SKM-1 (cell line): ENCODE data around the gene MEIS1.
A peak's percentile ranks its signal among the peaks of the same experiment; 100 is the strongest.
"Not testable (repeated sequence)": the region's sequence is repeated elsewhere in the genome, so short reads cannot be mapped to it uniquely, and the experiment has no call there.

Source experiments
- DNase-seq: peaks from one replicate; lab custom pipeline; 2025; ENCODE audit not compliant: unreplicated experiment; lab: John Stamatoyannopoulos, UW

MEIS1 gene

GRCh38 chr2:66434679-66435548, at the start of gene MEIS1:
Gene MEIS1 (plus strand): TSS chr2:66435125. CDS start chr2:66435857, 732 bp downstream.
- peak; percentile 17 for DNase-seq

GRCh38 chr2:66387016-66387753, 47.7 kb upstream of the MEIS1 start:
- DNase-seq, result no peak

- no peak for DNase-seq
Measured at GRCh38 chr2:66389651-66390131, 45.2 kb upstream of the MEIS1 start.

- no peak for DNase-seq
Measured at GRCh38 chr2:66390152-66390551, 44.8 kb upstream of the MEIS1 start.

- no peak for DNase-seq
Measured at GRCh38 chr2:66390811-66391210, 44.1 kb upstream of the MEIS1 start.

- DNase-seq, result not testable (repeated sequence)
Measured at GRCh38 chr2:66391240-66391639, 43.7 kb upstream of the MEIS1 start.

- DNase-seq, result no peak
Measured at GRCh38 chr2:66405473-66405872, 29.5 kb upstream of the MEIS1 start.

GRCh38 chr2:66408905-66409304, 26.0 kb upstream of the MEIS1 start:
- no peak for DNase-seq

- DNase-seq, result no peak
Measured at GRCh38 chr2:66412874-66413273, 22.1 kb upstream of the MEIS1 start.

- DNase-seq, result no peak
Measured at GRCh38 chr2:66414896-66415295, 20.0 kb upstream of the MEIS1 start.

GRCh38 chr2:66418381-66418780, 16.5 kb upstream of the MEIS1 start:
- no peak for DNase-seq

- no peak for DNase-seq
Measured at GRCh38 chr2:66421612-66422011, 13.3 kb upstream of the MEIS1 start.

- DNase-seq, result no peak
Measured at GRCh38 chr2:66423391-66424124, 11.4 kb upstream of the MEIS1 start.

GRCh38 chr2:66426244-66427111, 8.4 kb upstream of the MEIS1 start:
- no peak for DNase-seq

GRCh38 chr2:66427300-66427699, 7.6 kb upstream of the MEIS1 start:
- no peak for DNase-seq

GRCh38 chr2:66428986-66429612, 5.8 kb upstream of the MEIS1 start:
- no peak for DNase-seq

- no peak for DNase-seq
Measured at GRCh38 chr2:66429693-66430504, 5.0 kb upstream of the MEIS1 start.

- no peak for DNase-seq
Measured at GRCh38 chr2:66430505-66431273, 4.2 kb upstream of the MEIS1 start.
